CD4-positive, CD25-positive, alpha-beta regulatory T cell (primary cell): ENCODE measurements around the gene OR56A3. TPM values are rescaled to one million over a fixed set of nuclear protein-coding genes. Genes with fewer than 3 reads are reported as not detected.
A peak's percentile ranks its signal among the peaks of the same experiment; 100 is the strongest.

ENCODE experiments used
- ATAC-seq, 2 donors: fragments of 150-1000 bp; cut with Tn5 transposase; one replicate each; pipeline ENCODE4 v1.10.0; 2021; ENCODE audit warnings: low read depth in 2 of 2, moderate number of reproducible peaks in 2 of 2, moderate library complexity in 1 of 2
- DNase-seq, 3 donors: peaks; one replicate each; pipeline versions ENCODE4 v3.0.0 to v3.0.0-alpha.2; 2012 to 2022; ENCODE audit warnings: mixed read lengths in 1 of 3
- H3K27ac ChIP-seq: one replicate; pipeline ENCODE4 v1.7.0; 2013; ENCODE audit warnings: mild to moderate bottlenecking, low read length; ENCODE audit not compliant: insufficient read depth, poor library complexity, severe bottlenecking
- H3K27me3 ChIP-seq: one replicate; pipeline ENCODE4 v1.7.0; 2013; ENCODE audit warnings: low read length; ENCODE audit not compliant: control insufficient read depth, insufficient read depth
- H3K36me3 ChIP-seq: one replicate; pipeline ENCODE4 v1.7.0; 2013; ENCODE audit warnings: mild to moderate bottlenecking, low read length, moderate library complexity; ENCODE audit not compliant: control insufficient read depth, insufficient read depth
- H3K4me1 ChIP-seq: 2 replicates; pipeline ENCODE4 v1.7.0; 2013; ENCODE audit warnings: mild to moderate bottlenecking, low read length; ENCODE audit not compliant: insufficient read depth, control insufficient read depth, poor library complexity, severe bottlenecking
- H3K4me3 ChIP-seq: one replicate; pipeline ENCODE4 v1.7.0; 2013; ENCODE audit warnings: low read depth, mild to moderate bottlenecking, low read length, moderate library complexity
- H3K9me3 ChIP-seq, 2 experiments: 1 replicate in 1 of 2; 2 replicates in 1 of 2; pipeline ENCODE4 v1.7.0; 2013; ENCODE audit warnings: low read length in 2 of 2, mild to moderate bottlenecking in 1 of 2, moderate library complexity in 1 of 2; ENCODE audit not compliant: control insufficient read depth in 2 of 2
- H3K27ac Mint-ChIP-seq, 3 donors: one replicate each; pipeline ENCODE4 v1.8.0; 2020 to 2022; ENCODE audit warnings: mild to moderate bottlenecking in 3 of 3, mixed read lengths in 3 of 3, moderate library complexity in 2 of 3
- H3K27me3 Mint-ChIP-seq: one replicate; pipeline ENCODE4 v1.8.0; 2022; ENCODE audit warnings: mild to moderate bottlenecking, mixed read lengths
- H3K36me3 Mint-ChIP-seq: one replicate; pipeline ENCODE4 v1.8.0; 2020; ENCODE audit warnings: mixed read lengths
- H3K4me1 Mint-ChIP-seq, 4 donors: one replicate each; pipeline ENCODE4 v1.8.0; 2020 to 2022; ENCODE audit warnings: mixed read lengths in 4 of 4, mild to moderate bottlenecking in 1 of 4
- H3K4me3 Mint-ChIP-seq, 4 donors: one replicate each; pipeline ENCODE4 v1.8.0; 2020 to 2022; ENCODE audit warnings: mild to moderate bottlenecking in 4 of 4, mixed read lengths in 4 of 4, moderate library complexity in 3 of 4
- H3K9me3 Mint-ChIP-seq, 7 donors: one replicate each; pipeline ENCODE4 v1.8.0; 2020 to 2022; ENCODE audit warnings: mixed read lengths in 7 of 7, mild to moderate bottlenecking in 3 of 7, moderate library complexity in 2 of 7
- polyA plus RNA-seq, 4 donors: library from polyadenylated mRNA; unstranded; fragments of 300-500 nt; fragmentation: Illumina TruSeq; gene quantifications; one replicate each; pipeline ENCODE4 v1.2.3, GENCODE V29; 2021
- total RNA-seq: library from RNA; stranded (reverse); gene quantifications from one replicate; pipeline ENCODE4 v1.2.3, GENCODE V29; 2022

Gene OR56A3
- total and polyA plus RNA-seq, 5 donors from 2014 or later = not detected

GRCh38 chr11:5973530-5973929 lies 31.5 kb downstream of the OR56A3 start:
- H3K36me3 ChIP-seq = no peaks in the 10 kb centered on the region
- no peak overlapping the region for H3K27ac ChIP-seq
- Mint-ChIP-seq H3K9me3 (peaks cover 0 to 6% (median 2%) of the 10 kb centered on the region in 7 donors), H3K27ac (no peak overlapping the region), H3K36me3 (no peaks in the 10 kb centered on the region), H3K4me3 (no peak overlapping the region), H3K4me1 (no peaks in the 10 kb centered on the region), H3K27me3 (no peaks in the 10 kb centered on the region)
- DNase-seq (no peak), ATAC-seq (no peak)
- H3K9me3 ChIP-seq = no peaks in the 10 kb centered on the region
- H3K4me3 ChIP-seq = no peak overlapping the region
- H3K27me3 ChIP-seq = peaks cover 3% of the 10 kb centered on the region
- H3K4me1 ChIP-seq = no peaks in the 10 kb centered on the region

- H3K27me3 Mint-ChIP-seq = peaks cover 18% of the 10 kb centered on the region
Observed at GRCh38 chr11:5983443-5983842, 41.4 kb downstream of the OR56A3 start.

GRCh38 chr11:5986885-5987284 lies 44.8 kb downstream of the OR56A3 start, which contains the start of gene OR52L1:
TSS of gene OR52L1 (minus strand) at chr11:5986985. CDS start at chr11:5986930, 55 bp downstream.
- Mint-ChIP-seq H3K4me3 (no peak within 1 kb of the TSS), H3K4me1 (no peaks in the 10 kb centered on the region), H3K9me3 (peaks cover 0 to 5% (median 0%) of the 10 kb centered on the region in 7 donors), H3K27me3 (peaks cover 16% of the 10 kb centered on the region), H3K36me3 (no peaks in the 10 kb centered on the region), H3K27ac (no peak within 1 kb of the TSS)
- DNase-seq (no peak), ATAC-seq (no peak)
- Histone ChIP-seq H3K4me1 (no peaks in the 10 kb centered on the region), H3K9me3 (no peaks in the 10 kb centered on the region), H3K4me3 (no peak within 1 kb of the TSS), H3K36me3 (no peaks in the 10 kb centered on the region), H3K27ac (no peak within 1 kb of the TSS), H3K27me3 (no peaks in the 10 kb centered on the region)

More at GRCh38 chr11:5983443-5983842, 41.4 kb downstream of the OR56A3 start:
- H3K4me3 ChIP-seq = no peak overlapping the region
- DNase-seq (no peak), ATAC-seq (no peak)
- Mint-ChIP-seq H3K27ac (no peak overlapping the region), H3K4me1 (no peaks in the 10 kb centered on the region), H3K9me3 (peaks cover 0 to 10% (median 4%) of the 10 kb centered on the region in 7 donors), H3K36me3 (no peaks in the 10 kb centered on the region), H3K4me3 (no peak overlapping the region)
- H3K27ac ChIP-seq = no peak overlapping the region
- H3K36me3 ChIP-seq = no peaks in the 10 kb centered on the region
- H3K4me1 ChIP-seq = no peaks in the 10 kb centered on the region
- no peaks in the 10 kb centered on the region for H3K27me3 ChIP-seq
- no peaks in the 10 kb centered on the region for H3K9me3 ChIP-seq

GRCh38 chr11:5989203-5989602 lies 47.2 kb downstream of the OR56A3 start:
- Mint-ChIP-seq H3K9me3 (peaks cover 0 to 5% (median 0%) of the 10 kb centered on the region in 7 donors), H3K36me3 (no peaks in the 10 kb centered on the region), H3K4me3 (no peak overlapping the region), H3K4me1 (no peaks in the 10 kb centered on the region), H3K27ac (no peak overlapping the region), H3K27me3 (peaks cover 10% of the 10 kb centered on the region)
- Histone ChIP-seq H3K36me3 (no peaks in the 10 kb centered on the region), H3K4me3 (no peak overlapping the region), H3K9me3 (no peaks in the 10 kb centered on the region), H3K27me3 (no peaks in the 10 kb centered on the region), H3K4me1 (no peaks in the 10 kb centered on the region), H3K27ac (no peak overlapping the region)
- ATAC-seq (no peak), DNase-seq (no peak)

- no peak for ATAC-seq
- Histone ChIP-seq H3K4me3 (no peak overlapping the region), H3K27me3 (no peaks in the 10 kb centered on the region), H3K36me3 (no peaks in the 10 kb centered on the region), H3K9me3 (no peaks in the 10 kb centered on the region), H3K4me1 (no peaks in the 10 kb centered on the region), H3K27ac (no peak overlapping the region)
- no peak overlapping the region for H3K4me3 Mint-ChIP-seq
- no peak overlapping the region for H3K27ac Mint-ChIP-seq
- no peaks in the 10 kb centered on the region for H3K4me1 Mint-ChIP-seq
- peaks cover 7% of the 10 kb centered on the region for H3K27me3 Mint-ChIP-seq
- no peaks in the 10 kb centered on the region for H3K36me3 Mint-ChIP-seq
- DNase-seq = no peak
- H3K9me3 Mint-ChIP-seq = peaks cover 0 to 5% (median 0%) of the 10 kb centered on the region in 7 donors
Observed at GRCh38 chr11:5992150-5992549, 50.1 kb downstream of the OR56A3 start.

- no peaks in the 10 kb centered on the region for H3K4me1 Mint-ChIP-seq
Observed at GRCh38 chr11:5992604-5993251, 50.7 kb downstream of the OR56A3 start.

GRCh38 chr11:5994791-5995190 lies 52.7 kb downstream of the OR56A3 start:
- Mint-ChIP-seq H3K27ac (no peak overlapping the region), H3K9me3 (peaks cover 0 to 2% (median 0%) of the 10 kb centered on the region in 7 donors)
- no peak for DNase-seq

More at GRCh38 chr11:5992604-5993251, 50.7 kb downstream of the OR56A3 start:
- H3K36me3 Mint-ChIP-seq = no peaks in the 10 kb centered on the region
- peaks cover 9% of the 10 kb centered on the region for H3K27me3 Mint-ChIP-seq
- peak in 1 of 3 donors; percentile 7 for DNase-seq
- no peaks in the 10 kb centered on the region for H3K4me1 ChIP-seq
- peak overlapping the region in 1 of 3 donors; percentile 21 for H3K27ac Mint-ChIP-seq
- H3K4me3 Mint-ChIP-seq = no peak overlapping the region
- no peak overlapping the region for H3K4me3 ChIP-seq
- H3K36me3 ChIP-seq = no peaks in the 10 kb centered on the region
- H3K27ac ChIP-seq = no peak overlapping the region
- H3K9me3 Mint-ChIP-seq = peaks cover 0 to 2% (median 0%) of the 10 kb centered on the region in 7 donors
- ATAC-seq = no peak
- no peaks in the 10 kb centered on the region for H3K9me3 ChIP-seq
- H3K27me3 ChIP-seq = no peaks in the 10 kb centered on the region

More at GRCh38 chr11:5994791-5995190, 52.7 kb downstream of the OR56A3 start:
- no peaks in the 10 kb centered on the region for H3K4me1 ChIP-seq
- no peak overlapping the region for H3K27ac ChIP-seq
- H3K4me1 Mint-ChIP-seq = no peaks in the 10 kb centered on the region
- no peak overlapping the region for H3K4me3 ChIP-seq
- H3K27me3 ChIP-seq = peaks cover 2% of the 10 kb centered on the region
- no peaks in the 10 kb centered on the region for H3K36me3 ChIP-seq
- H3K27me3 Mint-ChIP-seq = peaks cover 9% of the 10 kb centered on the region
- H3K4me3 Mint-ChIP-seq = no peak overlapping the region
- no peaks in the 10 kb centered on the region for H3K9me3 ChIP-seq
- no peaks in the 10 kb centered on the region for H3K36me3 Mint-ChIP-seq
- no peak for ATAC-seq
